A549 treated with AZD2906 at 1 μM for 4 hours (cell line): ENCODE results near the gene INTS4. TPM values are rescaled to one million over a fixed set of nuclear protein-coding genes. Genes with fewer than 3 reads are reported as not detected.

Experiments used
- total RNA-seq: library from RNA; stranded (reverse); fragments of 200-300 nt; extraction: Qiagen RNA extraction; gene quantifications from 5 replicates; pipeline ENCODE4 v1.2.3, GENCODE V29; 2022

Gene INTS4, protein sequence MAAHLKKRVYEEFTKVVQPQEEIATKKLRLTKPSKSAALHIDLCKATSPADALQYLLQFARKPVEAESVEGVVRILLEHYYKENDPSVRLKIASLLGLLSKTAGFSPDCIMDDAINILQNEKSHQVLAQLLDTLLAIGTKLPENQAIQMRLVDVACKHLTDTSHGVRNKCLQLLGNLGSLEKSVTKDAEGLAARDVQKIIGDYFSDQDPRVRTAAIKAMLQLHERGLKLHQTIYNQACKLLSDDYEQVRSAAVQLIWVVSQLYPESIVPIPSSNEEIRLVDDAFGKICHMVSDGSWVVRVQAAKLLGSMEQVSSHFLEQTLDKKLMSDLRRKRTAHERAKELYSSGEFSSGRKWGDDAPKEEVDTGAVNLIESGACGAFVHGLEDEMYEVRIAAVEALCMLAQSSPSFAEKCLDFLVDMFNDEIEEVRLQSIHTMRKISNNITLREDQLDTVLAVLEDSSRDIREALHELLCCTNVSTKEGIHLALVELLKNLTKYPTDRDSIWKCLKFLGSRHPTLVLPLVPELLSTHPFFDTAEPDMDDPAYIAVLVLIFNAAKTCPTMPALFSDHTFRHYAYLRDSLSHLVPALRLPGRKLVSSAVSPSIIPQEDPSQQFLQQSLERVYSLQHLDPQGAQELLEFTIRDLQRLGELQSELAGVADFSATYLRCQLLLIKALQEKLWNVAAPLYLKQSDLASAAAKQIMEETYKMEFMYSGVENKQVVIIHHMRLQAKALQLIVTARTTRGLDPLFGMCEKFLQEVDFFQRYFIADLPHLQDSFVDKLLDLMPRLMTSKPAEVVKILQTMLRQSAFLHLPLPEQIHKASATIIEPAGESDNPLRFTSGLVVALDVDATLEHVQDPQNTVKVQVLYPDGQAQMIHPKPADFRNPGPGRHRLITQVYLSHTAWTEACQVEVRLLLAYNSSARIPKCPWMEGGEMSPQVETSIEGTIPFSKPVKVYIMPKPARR
- total RNA-seq: 16.0 to 19.0 TPM (median 16.9 TPM) in 5 replicates

DNA sequence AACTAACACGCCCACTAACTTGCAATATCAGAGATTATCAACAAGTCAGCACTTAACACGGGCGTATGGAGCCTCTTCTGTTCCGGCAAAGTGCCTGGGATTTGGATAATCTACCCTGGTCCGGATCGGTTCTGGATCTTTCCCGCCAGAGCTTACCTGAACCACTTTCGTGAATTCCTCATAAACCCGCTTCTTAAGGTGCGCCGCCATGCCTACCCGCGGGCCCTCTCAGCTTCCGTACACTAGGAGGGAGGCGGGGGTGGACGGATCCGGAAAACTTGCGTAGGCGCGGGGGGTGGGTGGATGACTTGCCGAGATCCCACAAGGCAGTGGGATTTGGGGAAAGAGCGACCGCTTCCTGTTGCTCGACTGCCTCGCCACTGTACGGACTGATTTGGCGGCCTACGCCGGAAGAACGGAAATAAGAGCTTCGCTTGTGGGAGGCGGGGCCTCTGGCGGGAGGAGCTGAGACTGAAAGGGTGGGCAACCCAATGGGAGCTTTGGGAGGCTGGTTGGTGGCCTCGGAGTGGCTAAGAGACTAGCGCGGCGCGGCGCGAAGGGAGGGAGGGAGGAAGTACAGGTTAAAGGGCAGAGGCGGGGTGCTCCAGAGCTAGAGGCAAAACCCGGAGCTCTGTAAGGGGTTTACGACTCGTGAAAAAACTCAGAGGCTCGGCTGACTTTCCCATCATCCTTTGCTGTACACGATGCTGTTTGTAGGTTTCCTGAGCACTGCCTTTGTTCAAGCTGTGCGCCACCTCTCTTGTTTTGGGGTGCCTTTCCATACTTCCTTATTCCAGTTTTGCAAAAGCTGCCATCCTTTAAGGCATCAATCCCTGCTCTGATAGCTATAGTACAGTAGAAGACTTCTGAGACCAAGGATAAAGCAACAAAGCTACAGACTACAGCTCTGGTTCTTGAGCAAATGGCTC, at the start of gene INTS4:
Gene INTS4, minus strand, starts transcription at position 235 of the 929 bp plus-strand sequence. Its CDS starts 25 bp downstream, at position 210.

DNA sequence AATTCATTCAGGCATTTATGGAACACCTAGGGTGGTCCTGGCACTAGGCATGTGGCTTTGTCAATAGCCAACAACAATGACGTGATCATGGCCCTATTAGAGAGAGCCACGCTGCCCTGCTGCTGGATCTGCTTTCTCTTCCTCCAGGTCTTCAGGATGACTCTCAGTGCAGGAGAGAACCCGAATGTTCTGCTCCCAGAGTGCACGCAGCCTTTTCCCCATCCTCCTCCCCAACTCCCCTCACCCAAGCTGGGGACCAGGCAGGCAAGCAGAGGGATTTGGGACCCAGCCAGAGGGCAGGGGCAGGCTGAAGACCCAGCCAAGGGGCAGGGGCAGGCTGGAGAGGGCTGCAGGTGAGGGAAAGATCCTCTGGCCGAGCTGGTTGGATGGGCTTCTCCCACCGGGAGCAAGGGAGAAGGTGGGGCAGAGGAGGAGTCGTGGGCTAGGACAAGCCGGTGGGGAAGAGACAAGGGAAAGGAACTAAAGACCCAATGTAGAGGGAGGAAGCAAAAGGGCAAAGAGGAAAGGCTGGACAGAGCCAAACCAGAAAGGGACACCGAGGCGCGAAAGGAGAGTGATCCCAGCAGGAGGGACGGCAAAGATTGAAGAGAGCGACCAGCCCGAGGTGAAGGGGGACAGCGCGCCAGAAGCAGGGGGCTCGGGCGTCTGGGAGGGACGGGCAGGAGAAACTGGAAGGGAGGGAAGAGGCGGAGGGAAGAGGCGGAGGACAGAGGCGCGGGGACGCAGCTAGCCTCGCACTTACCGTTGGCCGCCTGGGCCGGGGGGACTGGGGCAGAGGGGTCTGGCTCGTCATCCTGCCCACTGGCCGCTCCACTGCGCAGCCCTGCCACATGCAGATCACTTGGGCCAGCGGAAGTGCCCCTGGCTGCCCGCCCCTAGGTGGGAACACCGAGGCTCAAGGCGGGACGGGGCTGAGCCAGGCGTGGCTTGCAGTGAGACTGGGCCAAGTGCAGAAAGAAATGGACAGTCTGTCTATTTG, 28.2 kb upstream of the INTS4 start, which contains the start of gene KCTD14:
Gene KCTD14, minus strand, starts transcription at position 880 of the 1,000 bp plus-strand sequence. Its CDS starts 27 bp downstream, at position 853.

Other genes starting within 250 kb of the INTS4 start
- 11.1 to 20.2 TPM (median 14.2 TPM) in 5 replicates for gene RSF1, start 173.9 kb downstream of the INTS4 start, total RNA-seq
- gene AAMDC, start 173.5 kb downstream of the INTS4 start, total RNA-seq: 26.1 to 32.8 TPM (median 29.5 TPM) in 5 replicates
- gene KCTD14, start 28.6 kb upstream of the INTS4 start, total RNA-seq: 1.2 to 2.0 TPM (median 1.4 TPM) in 5 replicates
- gene THRSP, start 69.2 kb upstream of the INTS4 start, total RNA-seq: not detected in 5 replicates
- gene NDUFC2, start 85.2 kb upstream of the INTS4 start, total RNA-seq: 242 to 263 TPM (median 255 TPM) in 5 replicates
- gene ALG8, start 145.0 kb upstream of the INTS4 start, total RNA-seq: 52.3 to 58.9 TPM (median 57.1 TPM) in 5 replicates
- 7.4 to 9.3 TPM (median 8.4 TPM) in 5 replicates for gene KCTD21, start 194.0 kb upstream of the INTS4 start, total RNA-seq
- 7.0 to 8.7 TPM (median 8.3 TPM) in 5 replicates for gene USP35, start 194.3 kb upstream of the INTS4 start, total RNA-seq